IPS DF 4.7 (cell line): ENCODE measurements around the gene FSD2.
"Not testable (repeated sequence)": the region's sequence is repeated elsewhere in the genome, so short reads cannot be mapped to it uniquely, and the experiment has no call there.

Experiments
- DNase-seq: peaks from one replicate; pipeline ENCODE4 v3.0.0-alpha.2; 2013; ENCODE audit warnings: low spot score; ENCODE audit errors: extremely low read depth

Gene FSD2

DNA sequence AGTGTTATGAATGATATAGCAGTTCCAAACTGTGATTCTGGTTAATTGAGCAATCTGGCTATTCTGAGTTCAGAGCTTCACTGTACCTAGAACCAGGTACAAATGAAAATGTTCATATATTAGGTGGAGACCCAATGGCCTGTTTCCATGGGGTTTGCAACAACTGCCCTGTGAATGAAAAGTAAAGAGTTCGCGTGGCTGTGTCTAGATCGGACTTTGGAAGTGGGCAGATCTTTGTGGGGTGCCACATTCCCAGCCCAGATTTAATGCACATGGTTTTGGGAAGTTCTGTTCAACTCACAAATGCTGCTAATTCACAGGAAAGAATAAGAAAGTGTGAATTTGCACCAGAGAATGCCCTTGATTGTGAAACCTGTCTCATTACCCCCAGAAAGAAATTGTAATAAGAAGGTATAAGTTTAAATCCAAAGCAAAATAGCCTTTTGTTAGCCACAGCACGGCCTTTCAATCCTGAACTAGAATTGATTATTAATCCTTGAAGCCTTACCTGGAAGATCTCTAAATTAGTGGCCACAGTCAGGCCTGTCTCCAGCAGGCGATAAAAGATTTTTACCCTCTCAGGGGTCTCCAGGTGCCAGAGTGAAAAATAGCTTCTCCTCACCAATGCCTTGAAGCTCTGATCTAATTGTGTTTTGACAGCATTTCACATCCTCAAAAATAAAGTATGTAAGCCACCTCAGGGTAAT lies 26.2 kb upstream of the FSD2 start:
- no peak for DNase-seq

DNA sequence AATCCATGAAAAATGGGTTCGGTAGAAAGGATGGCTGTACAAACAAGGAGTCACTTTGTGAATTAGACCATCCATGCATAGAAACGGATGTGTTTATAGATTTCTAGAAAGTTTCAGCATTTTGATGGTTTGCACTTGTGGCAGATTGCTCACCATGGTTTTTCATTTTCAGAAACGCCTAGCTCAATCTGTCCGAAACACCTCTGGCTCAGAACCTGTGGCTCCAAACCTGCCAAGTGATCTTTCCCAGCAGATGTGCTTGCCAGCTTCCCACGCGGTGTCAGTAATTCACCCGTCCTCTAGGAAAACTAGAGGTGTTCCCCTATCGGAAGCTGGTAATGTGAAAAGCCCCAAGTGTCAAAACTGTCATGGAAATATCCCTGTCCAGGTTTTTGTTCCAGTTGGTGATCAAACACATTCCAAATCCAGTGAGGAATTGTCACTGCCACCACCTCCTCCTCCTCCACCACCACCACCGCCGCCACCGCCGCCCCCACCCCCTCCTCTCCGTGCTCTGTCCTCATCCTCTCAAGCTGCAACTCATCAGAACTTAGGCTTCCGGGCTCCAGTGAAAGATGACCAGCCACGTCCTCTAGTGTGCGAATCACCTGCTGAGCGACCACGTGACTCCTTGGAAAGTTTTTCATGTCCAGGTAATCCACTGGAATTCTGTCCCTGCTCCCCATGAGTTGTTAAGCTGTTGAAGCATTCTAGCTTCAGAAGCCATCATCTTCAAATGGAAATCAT lies 24.7 kb upstream of the FSD2 start:
- no peak for DNase-seq

DNA sequence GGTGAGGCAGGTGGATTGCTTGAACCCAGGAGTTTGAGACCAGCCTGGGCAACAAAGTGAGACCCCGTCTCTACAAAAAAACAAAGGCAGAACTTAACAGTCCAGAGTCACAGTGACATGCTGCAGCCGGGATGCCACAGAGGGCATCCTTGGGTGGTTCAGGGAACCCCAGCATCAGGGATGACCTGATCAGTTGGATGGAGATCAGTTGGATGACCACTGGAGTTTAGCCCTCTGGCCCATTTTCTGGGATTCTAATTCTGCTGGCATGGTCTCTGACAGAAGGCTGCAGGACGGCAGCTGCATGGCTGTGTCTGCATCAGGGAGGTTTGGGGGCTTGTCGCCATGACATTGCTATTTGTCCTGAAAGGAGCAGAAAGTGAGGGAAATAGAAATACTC lies 23.4 kb upstream of the FSD2 start:
- no peak for DNase-seq

DNA sequence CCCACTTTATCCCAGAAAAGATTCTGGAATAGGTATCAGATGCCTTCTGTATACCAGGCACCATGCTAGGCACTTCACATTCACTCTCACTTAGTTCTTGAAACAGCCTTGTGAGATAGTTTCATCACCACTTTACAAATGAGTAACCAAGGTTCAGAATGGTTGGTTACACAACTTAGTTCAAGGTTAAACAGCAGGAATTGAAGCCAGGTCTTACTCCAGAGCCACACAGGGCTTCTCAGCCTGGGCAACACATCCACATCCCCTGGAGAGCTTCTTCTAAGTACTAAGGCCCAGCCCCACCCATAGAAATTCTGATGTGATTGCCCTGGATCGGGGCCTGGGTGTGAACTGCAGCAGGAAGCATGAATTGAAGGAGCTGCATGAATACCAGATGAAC lies 22.2 kb upstream of the FSD2 start:
- no peak for DNase-seq

DNA sequence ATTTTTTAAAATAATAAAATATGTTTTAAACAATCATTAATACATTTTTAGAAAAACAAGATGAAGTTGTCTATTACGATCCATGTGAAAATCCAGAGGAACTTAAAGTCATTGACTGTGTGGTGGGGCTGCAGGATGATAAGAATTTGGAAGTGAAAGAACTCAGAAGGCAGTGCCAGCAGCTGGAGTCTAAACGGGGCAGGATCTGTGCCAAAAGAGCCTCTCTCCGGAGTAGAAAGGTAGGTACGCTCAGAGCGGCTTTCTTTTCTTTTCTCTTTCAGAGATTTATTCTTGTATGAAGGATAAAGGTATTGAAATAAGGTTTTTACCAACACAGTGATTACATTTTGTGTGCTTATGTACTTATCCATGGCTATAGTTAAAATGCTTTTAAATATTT lies 17.2 kb upstream of the FSD2 start:
- no peak for DNase-seq

DNA sequence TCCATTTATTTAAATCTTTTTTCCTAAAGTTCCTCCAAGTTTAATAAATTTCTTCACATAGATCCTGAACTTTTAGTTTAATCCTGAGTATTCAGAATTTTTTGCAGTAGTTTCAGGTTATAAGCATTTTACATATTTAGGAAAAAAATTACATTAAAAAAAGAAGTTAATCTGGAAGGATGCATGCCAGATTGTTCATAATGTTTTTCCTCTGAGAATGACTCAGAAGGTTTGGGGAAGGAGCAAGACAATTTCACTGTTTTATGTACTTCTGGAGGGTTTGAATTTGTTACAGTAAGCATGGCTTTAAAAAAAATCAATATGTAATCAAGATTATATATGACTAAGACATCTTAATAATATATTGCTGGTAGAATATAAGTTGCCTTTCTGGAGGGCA lies 16.0 kb upstream of the FSD2 start:
- DNase-seq: not testable (repeated sequence)

DNA sequence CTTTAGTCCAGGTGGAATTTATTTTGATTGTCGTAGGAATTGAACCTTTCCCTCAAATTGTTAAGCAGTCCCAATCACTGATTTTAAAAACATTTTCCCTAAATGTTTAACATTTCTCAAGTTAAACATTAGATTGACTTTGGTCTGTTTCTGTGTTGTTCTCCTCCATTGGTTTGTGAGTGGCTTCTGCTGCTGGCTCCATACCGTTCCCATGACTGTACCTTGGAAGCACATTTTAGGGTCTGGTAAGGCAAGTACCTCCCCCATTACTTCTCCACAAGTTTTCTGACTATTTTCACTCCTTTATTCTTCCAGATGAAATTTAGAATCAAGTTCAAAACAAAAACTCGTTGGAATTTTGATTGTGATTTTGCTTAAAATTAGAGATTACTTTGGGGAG lies 15.5 kb upstream of the FSD2 start:
- DNase-seq: not testable (repeated sequence)

DNA sequence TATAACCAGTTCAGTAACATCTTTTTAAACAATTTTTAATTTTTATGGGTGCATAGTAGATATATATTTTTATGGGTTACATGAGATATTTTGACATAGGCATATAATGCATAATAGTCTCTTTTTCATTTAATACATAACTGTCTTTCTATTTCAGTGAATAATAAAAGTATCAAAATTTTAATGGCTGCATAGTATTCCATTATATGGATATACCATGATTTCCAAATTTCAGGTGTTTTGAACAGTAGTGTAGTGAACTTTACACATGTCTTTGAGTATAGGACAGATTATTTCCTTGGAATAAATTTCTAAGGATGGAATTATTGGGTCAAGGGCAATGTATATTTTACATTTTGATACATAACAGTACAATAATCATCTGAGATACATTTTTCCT lies 14.3 kb upstream of the FSD2 start:
- no peak for DNase-seq

DNA sequence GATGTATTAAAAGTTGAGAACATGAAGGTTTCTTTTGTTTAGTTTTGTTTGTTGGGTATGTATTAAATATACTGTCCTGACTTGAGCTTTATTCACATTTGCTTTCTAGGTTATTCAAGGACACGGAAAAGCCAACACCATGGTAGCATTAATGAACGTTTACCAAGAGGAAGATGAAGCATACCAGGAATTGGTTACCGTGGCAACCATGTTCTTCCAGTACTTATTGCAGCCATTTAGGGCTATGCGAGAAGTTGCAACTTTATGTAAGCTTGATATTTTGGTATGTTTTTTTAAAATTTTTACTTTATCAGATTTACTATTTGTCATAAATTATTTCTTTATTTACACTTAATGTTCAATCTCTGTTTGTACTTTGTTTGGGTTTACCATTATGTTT lies 7.1 kb upstream of the FSD2 start:
- no peak for DNase-seq

DNA sequence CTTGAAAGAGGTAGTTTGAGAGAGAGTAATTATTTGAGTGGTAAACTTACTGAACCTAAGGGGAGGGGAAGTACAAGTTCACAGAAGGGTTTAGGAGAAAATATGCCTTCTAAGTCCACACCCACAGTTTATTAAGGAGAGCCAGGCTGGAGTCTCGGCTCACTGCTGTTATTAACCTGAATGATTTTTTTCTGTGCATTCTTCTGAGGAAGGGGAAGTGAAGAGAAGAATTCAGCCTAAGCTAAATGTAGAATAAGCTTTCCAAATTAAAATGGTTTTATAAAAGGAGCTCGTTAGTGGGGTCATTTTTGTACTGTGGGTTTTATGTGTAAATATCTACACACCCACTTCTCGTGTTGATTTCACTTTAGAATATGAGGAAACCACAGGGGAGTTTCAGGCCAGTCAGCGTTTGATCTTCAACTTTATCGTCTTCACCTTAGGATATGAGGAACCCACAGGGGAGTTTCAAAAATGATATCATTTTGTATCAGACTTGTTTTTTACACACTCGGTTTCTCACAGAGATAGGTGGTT lies 5.1 kb upstream of the FSD2 start:
- DNase-seq: no peak

DNA sequence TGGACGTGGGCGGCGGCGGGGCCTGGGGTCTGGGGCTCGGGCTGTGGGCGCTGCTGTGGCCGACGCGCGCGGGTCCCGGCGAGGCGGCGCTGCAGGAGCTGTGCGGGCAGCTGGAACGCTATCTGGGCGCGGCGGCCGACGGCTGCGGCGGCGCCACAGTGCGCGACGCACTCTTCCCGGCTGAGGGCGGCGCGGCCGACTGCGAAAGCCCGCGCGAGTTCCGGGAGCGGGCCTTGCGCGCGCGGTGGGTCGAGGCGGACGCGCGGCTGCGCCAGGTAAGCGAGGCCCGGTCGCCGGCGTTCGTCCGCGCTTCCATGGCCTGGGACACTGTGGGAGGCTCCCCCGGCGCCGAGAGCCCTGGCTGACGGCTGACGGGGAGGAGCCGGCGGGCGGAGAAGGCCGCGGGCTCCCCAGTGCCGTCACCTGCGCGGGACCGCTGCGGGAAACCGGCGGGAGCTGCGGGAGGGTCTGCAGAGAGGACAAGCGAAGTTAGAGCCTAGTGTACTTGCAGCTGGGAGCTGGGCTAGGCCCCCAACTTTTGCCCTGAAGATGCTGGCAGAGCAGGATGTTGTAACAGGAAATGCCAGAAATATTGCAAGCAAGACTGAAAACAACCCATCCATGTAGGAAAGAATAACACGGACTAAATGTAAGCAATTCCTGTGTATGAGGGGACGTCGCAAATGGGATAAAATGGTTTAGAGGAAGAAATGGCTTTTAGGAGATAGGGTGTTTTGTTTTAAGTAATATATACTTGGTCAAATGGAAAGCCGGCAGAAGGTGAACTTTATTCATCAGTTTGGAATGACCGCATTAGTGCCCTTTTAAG lies 4.4 kb upstream of the FSD2 start:
- no peak for DNase-seq

DNA sequence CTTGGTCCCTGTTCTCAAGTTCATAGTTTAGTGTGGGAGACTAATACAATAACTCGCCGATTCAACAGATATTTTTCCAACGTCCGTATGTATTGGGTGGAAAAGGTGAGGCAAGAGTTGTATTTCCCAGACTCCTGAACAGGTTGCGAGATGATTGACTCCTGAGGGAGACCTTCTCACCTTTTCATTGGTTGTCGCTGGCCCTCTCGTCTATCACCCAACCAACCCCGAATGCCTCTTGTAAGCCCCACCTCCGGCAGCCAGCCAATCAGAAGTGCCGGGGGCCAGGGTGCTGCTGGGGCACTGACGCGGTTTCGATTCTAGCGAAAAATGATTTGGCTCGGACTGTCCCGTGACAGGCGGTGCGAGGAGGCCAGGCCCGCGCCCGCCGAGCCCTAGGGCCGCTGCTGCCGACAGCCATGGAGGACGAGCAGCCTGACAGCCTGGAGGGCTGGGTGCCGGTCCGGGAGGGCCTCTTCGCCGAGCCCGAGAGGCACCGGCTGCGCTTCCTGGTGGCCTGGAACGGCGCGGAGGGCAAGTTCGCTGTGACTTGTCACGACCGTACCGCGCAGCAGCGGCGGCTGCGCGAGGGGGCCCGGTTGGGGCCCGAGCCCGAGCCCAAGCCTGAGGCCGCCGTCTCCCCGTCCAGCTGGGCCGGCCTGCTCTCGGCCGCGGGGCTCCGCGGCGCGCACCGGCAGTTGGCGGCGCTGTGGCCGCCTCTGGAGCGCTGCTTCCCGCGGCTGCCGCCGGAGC lies 3.6 kb upstream of the FSD2 start, which contains the start of gene WHAMM:
WHAMM (plus strand) TSS at position 321 of the 753 bp plus-strand sequence; CDS start at position 420, 99 bp downstream.
- peak; percentile 89 for DNase-seq

DNA sequence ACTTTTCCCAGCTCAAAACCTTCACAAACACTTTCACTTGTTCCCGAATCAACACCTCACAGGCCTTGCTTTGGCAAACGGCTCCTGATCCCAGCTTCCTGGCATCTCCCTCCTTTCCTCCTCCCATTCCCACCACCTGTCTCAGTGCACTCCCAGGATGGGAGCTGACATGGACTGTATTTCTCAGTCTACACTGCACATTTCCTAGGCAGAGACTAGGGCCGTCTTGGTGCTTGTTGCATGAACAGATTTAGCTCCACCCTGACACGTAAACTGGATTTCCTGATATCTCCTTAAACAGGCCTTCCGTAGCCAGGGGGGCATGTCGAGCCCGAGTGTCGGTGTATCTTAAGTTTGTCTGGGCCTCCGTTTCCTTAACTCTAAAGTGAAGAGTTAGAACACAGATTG lies 2.8 kb upstream of the FSD2 start:
- no peak for DNase-seq

DNA sequence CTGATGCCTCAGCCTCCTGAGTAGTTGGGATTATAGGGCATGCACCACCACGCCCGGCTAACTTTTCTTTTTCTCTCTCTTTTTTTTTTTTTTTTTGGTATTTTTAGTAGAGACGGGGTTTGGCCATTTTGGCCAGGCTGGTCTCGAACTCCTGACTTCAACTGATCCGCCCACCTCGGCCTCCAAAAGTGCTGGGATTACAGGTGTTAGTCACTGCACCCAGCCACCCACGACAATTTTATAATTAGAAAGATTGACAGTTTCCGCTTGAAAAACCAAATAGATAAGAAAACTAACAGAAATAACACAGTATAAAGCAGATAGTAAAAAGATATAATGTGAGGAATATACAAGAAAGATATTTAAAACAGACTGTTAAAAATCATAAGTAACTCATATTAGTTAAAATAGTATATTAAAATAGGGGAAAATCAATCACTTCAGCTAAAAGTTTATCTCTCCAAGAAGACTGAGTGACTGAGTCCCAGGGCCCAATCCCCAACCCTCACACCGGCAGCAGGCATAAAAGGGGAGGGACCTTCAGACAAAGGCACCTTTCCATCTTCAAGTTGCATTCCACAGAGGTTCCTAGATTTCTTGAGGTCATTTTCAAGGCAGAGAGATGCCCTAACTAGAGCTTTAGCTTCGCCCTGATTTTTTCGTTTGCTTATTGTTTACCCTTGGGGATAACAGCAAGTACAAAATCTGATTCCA lies 2.2 kb upstream of the FSD2 start:
- DNase-seq: no peak

DNA sequence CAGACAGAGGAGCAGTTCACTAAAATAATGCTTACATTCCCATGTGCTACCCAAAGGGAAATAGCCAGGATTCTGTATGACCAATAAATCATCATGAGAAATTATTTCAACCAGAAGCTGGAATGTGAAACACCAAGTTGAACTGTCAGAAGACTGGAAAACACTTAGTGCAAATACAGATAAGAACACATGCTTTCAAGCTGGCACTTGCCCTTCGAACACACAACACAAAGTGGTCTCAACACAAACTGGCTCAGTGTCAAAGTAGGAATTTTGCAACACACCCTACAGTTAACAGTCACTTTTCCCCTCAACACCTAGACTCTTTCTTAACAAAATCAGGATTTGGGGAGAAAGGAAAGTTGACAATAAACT lies 1.3 kb downstream of the FSD2 start:
- no peak for DNase-seq

DNA sequence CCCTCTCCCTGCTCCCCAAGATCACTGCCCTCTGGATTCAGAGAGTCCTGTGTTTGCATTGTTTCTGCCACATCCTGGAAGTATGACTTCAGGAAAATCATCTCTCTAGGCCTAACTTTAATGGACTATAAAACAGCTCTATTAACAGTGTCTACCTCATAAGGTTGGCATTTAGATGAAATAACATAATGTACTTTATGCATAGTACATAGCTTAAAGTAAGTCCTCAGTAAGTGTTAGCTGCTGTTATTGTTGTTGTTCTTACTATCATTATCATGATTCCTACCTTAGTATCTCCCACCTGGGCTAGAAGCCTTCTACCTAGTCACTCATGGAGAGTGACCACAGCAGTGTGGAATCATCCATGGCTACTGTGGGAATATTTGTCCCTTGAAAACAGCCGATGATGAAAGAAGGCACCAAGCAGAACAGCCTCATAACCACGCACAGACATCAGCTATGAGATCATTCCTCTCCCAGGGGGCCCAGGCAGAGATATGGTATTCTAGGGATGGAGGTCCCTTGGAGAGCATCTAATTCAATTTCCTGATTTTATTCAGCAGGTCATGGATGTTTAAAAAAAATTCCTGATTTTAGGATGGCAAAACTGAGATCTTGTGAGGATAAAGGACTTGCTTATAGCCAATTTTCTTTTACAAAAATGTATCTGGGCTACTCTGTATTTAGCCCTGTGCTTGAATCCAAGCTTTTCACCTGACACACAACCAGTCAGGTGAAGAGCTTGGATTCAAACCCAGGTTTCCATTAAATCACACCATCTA lies 1.9 kb downstream of the FSD2 start:
- no peak for DNase-seq

DNA sequence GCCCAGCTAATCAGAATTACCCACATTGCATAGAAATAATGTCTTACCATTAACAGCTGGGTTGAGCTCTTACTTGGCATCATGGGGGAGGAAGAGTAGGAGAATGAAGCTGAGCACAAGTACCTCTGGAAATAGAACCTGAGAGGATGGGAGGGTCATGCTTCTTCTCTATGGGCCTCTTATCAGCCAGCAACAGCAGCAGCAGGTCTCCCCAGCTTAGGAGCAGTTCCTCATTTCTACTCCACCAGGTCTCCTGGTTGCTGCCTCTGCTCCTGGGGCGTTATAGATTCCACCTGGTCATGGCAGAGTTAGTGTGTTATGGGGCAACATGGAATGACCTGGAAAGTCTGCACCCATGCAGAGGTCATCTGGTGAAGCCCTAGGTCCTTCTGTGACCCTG lies 3.4 kb downstream of the FSD2 start:
- DNase-seq: no peak

DNA sequence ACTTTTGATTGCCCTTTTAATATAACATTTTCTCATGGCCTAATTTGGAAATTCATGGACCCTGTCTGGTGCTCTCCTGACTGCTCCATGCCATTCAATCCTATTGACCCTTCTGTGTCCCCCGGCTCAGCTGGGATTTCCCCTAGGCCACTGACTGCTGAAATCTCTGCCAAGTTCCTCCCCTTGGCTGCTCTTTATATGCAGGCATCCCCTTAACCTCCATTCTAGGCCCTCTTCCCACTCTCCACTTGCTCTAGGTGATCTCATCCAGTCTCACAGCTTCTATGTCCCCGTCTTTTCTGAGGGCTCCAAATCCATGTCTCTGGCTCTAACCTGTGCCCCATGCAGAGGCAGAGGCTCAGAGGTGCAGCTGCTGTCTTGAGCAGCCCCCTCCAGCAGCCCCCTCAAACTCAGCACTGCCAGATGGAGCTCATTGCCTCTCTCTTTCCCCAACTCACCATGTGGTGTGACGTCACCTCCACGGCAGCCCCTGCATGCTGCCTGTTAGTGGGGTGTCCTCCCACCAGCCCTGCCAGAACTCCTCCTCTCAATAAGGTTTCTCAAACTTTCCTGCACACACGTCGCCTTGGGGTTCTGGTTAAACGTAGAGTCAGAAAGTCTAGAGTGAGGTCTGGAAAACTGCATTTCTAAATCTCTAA lies 6.6 kb downstream of the FSD2 start:
- DNase-seq: no peak

DNA sequence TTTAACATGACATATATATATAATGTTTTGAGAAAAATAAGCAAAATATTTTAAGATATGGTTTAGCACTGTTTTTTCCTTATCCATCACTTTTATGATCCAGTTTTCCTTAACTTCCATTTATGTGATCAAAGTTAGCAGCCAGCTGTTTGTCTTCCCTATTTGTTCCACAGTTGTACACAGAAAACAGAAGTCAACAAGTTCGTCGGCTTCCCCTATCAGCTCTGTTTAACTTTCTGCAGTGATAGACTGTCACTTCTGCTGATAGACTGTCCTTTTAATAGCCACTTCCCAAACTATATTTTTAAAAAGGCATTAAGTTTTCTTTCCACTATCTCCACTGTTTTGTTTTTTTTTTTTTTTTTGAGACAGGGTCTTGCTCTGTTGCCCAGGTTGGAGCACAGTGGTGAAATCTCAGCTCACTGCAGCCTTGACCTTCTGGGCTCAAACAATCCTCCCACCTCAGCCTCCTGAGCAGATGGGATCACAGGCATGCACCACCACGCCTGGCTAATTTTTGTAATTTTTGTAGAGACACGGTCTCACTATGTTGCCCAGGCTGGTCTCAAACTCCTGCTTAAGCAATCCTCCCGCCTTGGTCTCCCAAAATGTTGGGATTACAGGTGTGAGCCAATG lies 7.2 kb downstream of the FSD2 start:
- DNase-seq: no peak
